Duodenal mucosa (tissue), 2 donors: ENCODE results near the gene FAM222B.
"Not testable (repeated sequence)": the region's sequence is repeated elsewhere in the genome, so short reads cannot be mapped to it uniquely, and the experiment has no call there.

Experiments used
- H3K27ac ChIP-seq: one replicate; pipeline ENCODE4 v1.7.0; 2013; ENCODE audit warnings: low read depth, low read length
- H3K27me3 ChIP-seq, 2 donors: one replicate each; pipeline ENCODE4 v1.7.0; 2013; ENCODE audit warnings: low read length in 2 of 2, control low read depth in 1 of 2; ENCODE audit not compliant: insufficient read depth in 2 of 2, control insufficient read depth in 1 of 2
- H3K36me3 ChIP-seq, 2 donors: one replicate each; pipeline ENCODE4 v1.7.0; 2013; ENCODE audit warnings: low read length in 2 of 2, control low read depth in 1 of 2; ENCODE audit not compliant: insufficient read depth in 2 of 2, control insufficient read depth in 1 of 2
- H3K4me1 ChIP-seq, 2 donors: one replicate each; pipeline ENCODE4 v1.7.0; 2013; ENCODE audit warnings: low read length in 2 of 2, control low read depth in 1 of 2; ENCODE audit not compliant: insufficient read depth in 2 of 2, control insufficient read depth in 1 of 2
- H3K4me3 ChIP-seq, 2 donors: one replicate each; pipeline ENCODE4 v1.7.0; 2013; ENCODE audit warnings: low read length in 2 of 2, low read depth in 1 of 2
- H3K9ac ChIP-seq, 2 donors: one replicate each; pipeline ENCODE4 v1.7.0; 2013; ENCODE audit warnings: low read length in 2 of 2, low read depth in 1 of 2
- H3K9me3 ChIP-seq, 2 donors: one replicate each; pipeline ENCODE4 v1.7.0; 2013; ENCODE audit warnings: low read length in 2 of 2, control low read depth in 1 of 2; ENCODE audit not compliant: control insufficient read depth in 1 of 2

FAM222B gene

DNA sequence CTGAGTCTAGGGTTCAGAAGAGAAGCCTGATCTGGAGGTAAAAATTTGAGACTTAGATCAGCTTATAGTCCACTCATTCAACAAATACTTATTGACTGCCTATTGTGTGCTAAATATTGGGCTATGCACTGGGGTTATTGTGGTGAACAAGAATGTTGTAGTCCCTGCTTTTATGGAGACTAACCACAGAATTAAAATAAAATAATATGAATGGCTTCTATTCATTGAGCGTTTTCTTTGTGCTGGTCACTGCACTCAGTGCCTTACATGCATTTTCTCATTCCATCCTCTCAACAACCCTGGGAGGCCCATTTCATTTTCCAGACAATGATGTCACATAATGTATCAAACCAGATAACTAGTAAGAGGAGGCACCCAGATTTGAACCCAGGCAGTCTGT lies 109.2 kb downstream of the FAM222B start:
- Histone ChIP-seq H3K9ac (no peak overlapping the region), H3K4me1 (peaks cover 13 to 18% of the 10 kb centered on the region in 2 donors), H3K27me3 (no peaks in the 10 kb centered on the region), H3K4me3 (no peak overlapping the region), H3K9me3 (no peaks in the 10 kb centered on the region), H3K27ac (no peak overlapping the region), H3K36me3 (peaks cover 0 to 4% of the 10 kb centered on the region in 2 donors)

DNA sequence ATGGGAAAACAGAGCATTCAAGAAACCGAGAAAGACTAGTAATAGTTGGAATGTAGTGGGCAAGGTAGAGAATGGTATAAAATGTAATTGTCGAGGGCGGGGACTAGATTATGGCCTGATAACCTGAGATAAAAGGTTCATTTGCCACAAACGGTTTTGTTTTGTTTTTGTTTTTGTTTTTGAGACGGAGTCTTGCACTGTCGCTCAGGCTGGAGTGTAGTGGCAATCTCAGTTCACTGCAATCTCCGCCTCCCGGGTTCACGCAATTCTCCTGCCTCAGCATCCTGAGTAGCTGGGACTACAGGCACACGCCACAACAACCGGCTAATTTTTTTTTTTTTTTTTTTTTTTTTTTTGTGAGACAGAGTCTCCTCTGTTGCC lies 112.7 kb downstream of the FAM222B start:
- no peak overlapping the region for H3K27ac ChIP-seq
- H3K4me3 ChIP-seq = no peak overlapping the region
- H3K9ac ChIP-seq = no peak overlapping the region

GRCh38 chr17:28728364-28729200 lies 114.0 kb downstream of the FAM222B start, which contains the start of gene NEK8:
TSS of gene NEK8 (plus strand) at chr17:28728788. CDS start at chr17:28728814, 26 bp downstream.
- Histone ChIP-seq H3K9ac (peak within 1 kb of the TSS; percentile 88 to 93), H3K27ac (peak within 1 kb of the TSS; percentile 95), H3K36me3 (peaks cover 7 to 14% of the 10 kb centered on the region in 2 donors), H3K4me1 (peaks cover 21 to 35% of the 10 kb centered on the region in 2 donors), H3K27me3 (no peaks in the 10 kb centered on the region), H3K9me3 (no peaks in the 10 kb centered on the region), H3K4me3 (peak within 1 kb of the TSS; percentile 86 to 93)

More for the DNA sequence above, 112.7 kb downstream of the FAM222B start:
- peaks cover 0 to 5% of the 10 kb centered on the region in 2 donors for H3K36me3 ChIP-seq
- H3K4me1 ChIP-seq = peaks cover 20 to 33% of the 10 kb centered on the region in 2 donors
- no peaks in the 10 kb centered on the region for H3K27me3 ChIP-seq
- H3K9me3 ChIP-seq = no peaks in the 10 kb centered on the region

- peaks cover 13 to 29% of the 10 kb centered on the region in 2 donors for H3K36me3 ChIP-seq
- peak overlapping the region; percentile 62 to 70 for H3K9ac ChIP-seq
- peak overlapping the region; percentile 86 to 93 for H3K4me3 ChIP-seq
- no peaks in the 10 kb centered on the region for H3K9me3 ChIP-seq
- peaks cover 29 to 50% of the 10 kb centered on the region in 2 donors for H3K4me1 ChIP-seq
- no peaks in the 10 kb centered on the region for H3K27me3 ChIP-seq
- H3K27ac ChIP-seq = peak overlapping the region; percentile 20
Measured at GRCh38 chr17:28726627-28727491, 115.7 kb downstream of the FAM222B start.

GRCh38 chr17:28726226-28726626 lies 116.4 kb downstream of the FAM222B start, which contains the start of gene TLCD1:
TSS of gene TLCD1 (minus strand) at chr17:28726233. CDS start at chr17:28726097, 136 bp downstream.
- Histone ChIP-seq H3K4me1 (peaks cover 35 to 56% of the 10 kb centered on the region in 2 donors), H3K4me3 (peak within 1 kb of the TSS; percentile 86 to 93), H3K9me3 (no peaks in the 10 kb centered on the region), H3K9ac (peak within 1 kb of the TSS; percentile 62 to 76), H3K36me3 (peaks cover 13 to 32% of the 10 kb centered on the region in 2 donors), H3K27me3 (no peaks in the 10 kb centered on the region), H3K27ac (peak within 1 kb of the TSS; percentile 20)

DNA sequence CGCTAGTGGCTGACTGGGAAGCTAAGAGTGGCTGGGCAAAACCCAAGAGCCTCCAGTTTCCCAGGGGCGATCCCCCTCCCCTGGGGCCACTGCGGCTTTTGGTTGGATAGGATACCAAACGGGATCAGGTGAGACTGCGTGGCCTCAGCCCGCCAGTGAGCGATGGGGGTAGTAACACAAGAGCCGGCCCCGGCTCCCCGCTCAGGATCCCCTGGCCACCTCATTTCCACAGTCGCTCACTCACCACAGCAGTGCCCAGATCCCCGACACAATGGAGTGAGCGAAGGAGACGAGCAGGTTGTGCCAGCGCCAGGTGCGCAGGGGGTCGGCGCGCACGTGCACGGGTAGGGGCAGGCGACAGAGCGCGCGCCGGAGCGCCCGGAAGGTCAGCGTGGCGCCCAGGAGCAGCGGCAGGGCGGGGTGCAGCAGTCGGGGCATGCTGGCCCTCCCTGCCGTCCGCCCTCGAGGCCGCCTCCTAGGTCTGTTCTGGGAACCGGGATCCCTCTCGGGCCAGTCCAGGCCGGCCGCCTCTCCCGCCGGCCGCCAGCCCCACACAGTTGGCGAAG lies 116.8 kb downstream of the FAM222B start:
- Histone ChIP-seq H3K9me3 (no peaks in the 10 kb centered on the region), H3K9ac (peak overlapping the region; percentile 53 to 76), H3K4me1 (peaks cover 38 to 61% of the 10 kb centered on the region in 2 donors), H3K36me3 (peaks cover 13 to 32% of the 10 kb centered on the region in 2 donors), H3K27ac (no peak overlapping the region), H3K4me3 (peak overlapping the region; percentile 70 to 79), H3K27me3 (no peaks in the 10 kb centered on the region)

GRCh38 chr17:28725166-28725659 lies 117.4 kb downstream of the FAM222B start:
- Histone ChIP-seq H3K27ac (no peak overlapping the region), H3K4me1 (peaks cover 38 to 66% of the 10 kb centered on the region in 2 donors), H3K9ac (peak overlapping the region; percentile 53 to 76), H3K4me3 (peak overlapping the region; percentile 70 to 79), H3K36me3 (peaks cover 13 to 32% of the 10 kb centered on the region in 2 donors), H3K27me3 (no peaks in the 10 kb centered on the region), H3K9me3 (no peaks in the 10 kb centered on the region)

DNA sequence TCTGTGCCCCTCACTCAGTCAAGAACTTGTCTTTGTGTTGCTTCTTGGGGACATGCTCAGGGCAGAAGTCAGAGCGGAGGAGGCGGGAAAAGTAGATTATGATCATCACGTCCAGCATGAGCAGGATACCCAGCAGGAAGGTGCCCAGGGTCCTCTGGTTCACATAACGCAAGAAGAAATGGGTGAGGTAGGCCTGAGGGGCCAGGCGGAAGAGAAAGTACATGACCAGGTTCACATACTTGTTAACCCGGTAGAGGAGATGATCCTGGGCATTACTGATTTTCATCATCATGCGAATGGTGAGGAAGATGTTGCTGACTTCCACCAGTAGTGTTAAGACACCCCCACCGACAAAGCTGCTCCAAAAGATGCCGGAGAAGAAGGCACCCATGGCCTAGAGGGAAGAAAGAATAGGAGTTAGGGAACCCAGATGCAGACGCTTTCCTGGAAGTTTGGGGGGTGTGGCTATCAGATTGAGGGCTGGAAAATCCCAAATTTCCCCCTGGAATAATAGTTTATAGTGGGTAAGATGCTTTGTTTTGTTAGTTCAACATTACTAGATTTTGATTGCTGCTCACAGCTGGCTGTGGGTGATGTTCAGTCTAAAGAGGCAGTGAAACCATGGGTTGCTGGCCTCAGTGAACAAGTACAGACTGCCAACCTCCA lies 118.0 kb downstream of the FAM222B start:
- H3K36me3 ChIP-seq = peaks cover 13 to 32% of the 10 kb centered on the region in 2 donors
- H3K9me3 ChIP-seq = no peaks in the 10 kb centered on the region
- peaks cover 35 to 63% of the 10 kb centered on the region in 2 donors for H3K4me1 ChIP-seq
- H3K4me3 ChIP-seq = peak overlapping the region in 1 of 2 donors; percentile 79
- H3K27me3 ChIP-seq = no peaks in the 10 kb centered on the region
- peak overlapping the region in 1 of 2 donors; percentile 76 for H3K9ac ChIP-seq
- no peak overlapping the region for H3K27ac ChIP-seq

- H3K27ac ChIP-seq = not testable (repeated sequence)
Measured at GRCh38 chr17:28723836-28724499, 118.6 kb downstream of the FAM222B start.

More at GRCh38 chr17:28723836-28724499, 118.6 kb downstream of the FAM222B start:
- peaks cover 34 to 57% of the 10 kb centered on the region in 2 donors for H3K4me1 ChIP-seq
- H3K9me3 ChIP-seq, H3K27me3 ChIP-seq, H3K9ac ChIP-seq, H3K4me3 ChIP-seq: not testable (repeated sequence)
- H3K36me3 ChIP-seq = peaks cover 13 to 32% of the 10 kb centered on the region in 2 donors
